Hepatic stellate cell (primary cell): ENCODE measurements around the gene TOPORS.
"Not testable (repeated sequence)": the region's sequence is repeated elsewhere in the genome, so short reads cannot be mapped to it uniquely, and the experiment has no call there.

Experiments used
- DNase-seq: peaks from one replicate; pipeline ENCODE4 v3.0.0; 2011; ENCODE audit warnings: low spot score

The TOPORS gene

DNA sequence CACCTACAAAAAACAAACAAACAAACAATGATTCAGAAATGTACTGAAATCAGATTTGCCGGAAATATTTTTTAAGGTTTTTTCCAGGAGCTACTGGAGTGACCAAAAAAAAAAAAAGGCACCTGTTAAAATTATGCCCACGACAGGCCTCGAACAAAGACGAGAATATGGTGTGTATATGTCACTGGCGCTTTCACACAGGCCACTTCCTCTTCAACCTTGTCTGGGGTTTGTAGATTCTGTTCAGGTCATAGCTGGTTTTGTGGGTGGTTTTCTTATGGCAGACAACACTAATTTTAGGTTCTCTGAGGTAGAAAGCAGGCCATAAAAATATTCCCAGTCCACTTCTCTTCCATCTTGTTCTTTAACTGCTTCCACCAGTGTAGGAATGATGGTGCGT lies 13.6 kb upstream of the TOPORS start:
- no peak for DNase-seq

DNA sequence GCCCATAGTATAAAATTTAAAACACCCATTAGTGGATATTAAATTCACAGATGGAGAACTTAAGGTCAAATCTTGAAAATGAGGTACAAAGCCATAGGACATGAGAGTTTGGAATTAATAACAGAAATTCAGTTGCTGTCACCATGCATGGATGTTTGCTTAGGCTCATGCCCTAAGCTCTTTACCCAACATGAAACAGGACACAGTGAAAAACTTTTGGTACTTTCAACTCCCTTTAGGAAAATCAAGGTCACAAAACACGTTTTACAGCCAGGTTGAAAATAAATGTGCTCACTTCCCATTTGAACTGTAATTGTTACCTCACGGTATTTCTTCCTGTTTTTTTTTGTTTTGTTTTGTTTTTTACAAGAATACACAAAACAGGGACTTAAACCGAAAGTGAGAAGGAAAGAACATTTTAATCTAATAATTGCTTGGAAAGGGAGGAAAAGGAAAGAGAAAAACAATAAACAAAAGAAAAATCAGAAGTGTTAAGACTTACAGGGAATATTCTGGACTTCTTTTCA lies 6.1 kb upstream of the TOPORS start:
- no peak for DNase-seq

DNA sequence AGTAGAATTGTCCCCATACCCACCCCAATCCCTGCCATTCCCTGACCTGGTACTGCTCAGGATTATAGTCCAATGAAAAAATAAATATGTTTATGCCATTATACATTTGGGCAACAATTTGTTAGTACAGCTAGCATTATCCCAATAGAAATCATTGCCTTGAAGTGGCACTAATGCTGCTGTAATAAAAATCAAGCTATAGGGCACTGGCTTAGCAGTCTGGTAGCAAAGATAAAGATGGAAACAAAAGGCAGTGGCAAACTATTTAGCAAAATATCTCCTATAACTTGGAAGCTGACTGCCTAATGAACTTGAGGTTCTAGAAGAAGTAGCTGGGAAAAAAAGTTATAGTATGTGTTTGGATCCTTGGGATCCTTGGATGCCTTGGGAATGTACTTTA lies 2.2 kb upstream of the TOPORS start:
- no peak for DNase-seq

DNA sequence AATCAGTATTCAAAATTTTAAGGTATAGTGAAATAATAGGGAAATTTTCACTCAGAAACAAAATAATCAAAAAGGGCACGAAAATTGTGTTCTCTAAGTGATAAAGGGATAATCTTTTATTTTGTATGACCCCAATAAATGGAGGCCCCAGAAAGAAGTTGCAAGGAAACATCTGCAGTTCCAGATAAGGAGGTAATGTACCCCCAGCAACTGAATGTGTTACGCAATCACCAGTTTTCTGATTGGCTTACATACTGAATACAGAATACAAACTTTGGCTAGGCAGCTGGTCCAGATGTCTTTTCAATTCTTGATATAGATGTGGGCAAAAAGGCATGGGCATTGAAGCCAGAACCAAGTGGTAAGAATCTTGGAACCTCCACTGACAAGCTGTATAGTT lies 1.7 kb upstream of the TOPORS start:
- DNase-seq: no peak

DNA sequence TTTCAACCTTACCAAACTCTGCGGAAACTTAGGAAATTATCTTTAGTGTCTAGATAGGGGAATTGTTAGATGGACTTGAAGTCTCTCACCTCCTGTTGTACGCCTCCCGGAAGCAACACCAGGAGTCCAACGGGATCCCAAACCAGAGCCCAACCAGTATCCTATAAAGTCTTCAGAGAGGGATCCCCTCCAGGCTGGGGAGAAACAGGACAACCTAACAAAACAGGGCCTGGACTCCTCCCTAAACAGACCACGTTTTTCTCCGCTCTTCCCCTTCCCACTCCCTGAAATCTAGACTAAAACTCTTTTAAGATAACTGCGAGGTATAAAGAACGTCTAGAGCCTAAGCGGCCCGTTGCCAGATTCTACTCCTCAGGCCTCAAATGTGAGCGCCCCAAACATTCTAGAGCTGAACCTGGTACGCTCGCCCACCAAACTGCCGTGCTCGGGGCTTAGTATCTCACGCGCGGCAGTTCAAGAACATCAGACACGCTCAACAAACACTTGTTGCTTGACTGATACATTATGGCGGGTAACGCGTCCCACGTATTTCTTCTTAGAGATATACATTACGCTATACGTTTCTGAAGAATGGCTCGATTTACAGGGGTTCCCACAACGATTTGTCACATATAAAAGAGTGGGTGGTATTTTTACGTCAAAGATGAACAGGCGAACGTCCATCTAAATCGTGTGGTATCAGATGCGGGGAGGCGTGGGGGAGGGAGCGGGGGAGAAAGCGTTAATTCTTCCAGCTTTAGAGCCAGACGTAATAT lies 922 bp downstream of the TOPORS start:
- peak; percentile 55 for DNase-seq

DNA sequence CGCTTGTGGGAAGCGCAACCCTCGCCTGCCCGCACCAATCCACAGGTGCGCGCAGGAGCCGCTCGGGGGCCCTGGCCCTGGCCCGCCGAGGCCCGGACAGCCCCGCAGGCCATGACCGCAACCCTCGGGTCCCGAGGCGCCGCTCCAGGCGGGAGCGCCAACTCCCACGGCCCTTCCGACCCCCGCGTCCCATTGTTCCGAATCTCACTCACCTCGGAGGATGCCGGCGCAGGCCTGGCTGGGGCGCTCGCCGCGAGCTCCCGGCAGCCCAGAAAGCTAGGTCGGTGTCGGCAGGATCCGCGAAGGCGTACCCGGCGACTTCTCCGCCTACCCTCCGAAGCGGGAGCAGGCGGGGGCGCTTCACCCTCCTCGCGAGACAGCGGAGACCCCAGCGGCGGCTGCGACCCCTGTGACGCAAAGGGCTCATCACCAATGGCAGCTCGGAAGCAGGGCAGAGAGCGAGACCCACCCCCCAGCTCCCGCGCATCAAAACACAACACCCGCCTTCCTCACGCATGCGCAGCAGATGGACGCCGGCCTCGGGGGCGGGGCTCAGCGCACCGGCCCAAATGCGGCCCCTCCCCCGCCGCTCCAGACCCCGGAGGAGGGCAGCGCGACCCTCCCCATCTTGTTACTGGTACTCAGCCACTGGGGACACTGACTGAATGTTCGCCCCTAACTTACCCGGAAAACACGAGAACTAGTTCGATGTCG lies 1.7 kb downstream of the TOPORS start:
- peak; percentile 97 for DNase-seq

DNA sequence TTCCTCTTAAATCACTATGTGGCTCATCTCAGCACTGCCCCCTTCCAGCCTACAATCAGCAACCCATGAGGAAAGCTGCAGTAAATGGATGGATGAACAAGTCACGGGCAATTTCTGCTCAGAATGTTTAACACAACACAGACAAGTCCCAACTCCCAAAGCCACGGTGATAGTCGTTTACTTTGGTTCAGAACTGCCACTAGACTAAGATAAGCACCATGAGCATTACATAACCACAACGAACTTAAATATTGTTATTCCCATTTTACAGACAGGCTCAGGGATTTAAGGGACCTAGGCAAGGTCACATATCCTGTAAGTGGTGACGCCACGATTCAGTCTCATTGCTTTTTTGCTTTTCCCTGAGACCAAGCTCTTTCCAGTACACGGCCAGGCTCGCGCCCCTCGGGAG lies 2.2 kb downstream of the TOPORS start:
- peak; percentile 43 for DNase-seq

DNA sequence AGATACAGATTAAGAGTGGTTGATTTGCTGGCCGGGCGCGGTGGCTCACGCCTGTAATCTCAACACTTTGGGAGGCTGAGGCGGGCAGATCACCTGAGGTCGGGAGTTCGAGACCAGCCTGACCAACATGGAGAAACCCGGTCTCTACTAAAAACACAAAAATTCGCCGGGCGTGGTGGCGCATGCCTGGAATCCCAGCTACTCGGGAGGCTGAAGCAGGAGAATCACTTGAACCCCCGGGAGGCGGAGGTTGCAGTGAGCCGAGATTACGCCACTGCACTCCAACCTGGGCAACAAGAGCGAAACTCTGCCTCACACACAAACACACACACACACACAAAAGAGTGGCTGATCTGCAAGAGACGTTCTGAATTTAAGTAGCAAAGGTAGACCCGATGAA lies 4.2 kb downstream of the TOPORS start:
- not testable (repeated sequence) for DNase-seq

DNA sequence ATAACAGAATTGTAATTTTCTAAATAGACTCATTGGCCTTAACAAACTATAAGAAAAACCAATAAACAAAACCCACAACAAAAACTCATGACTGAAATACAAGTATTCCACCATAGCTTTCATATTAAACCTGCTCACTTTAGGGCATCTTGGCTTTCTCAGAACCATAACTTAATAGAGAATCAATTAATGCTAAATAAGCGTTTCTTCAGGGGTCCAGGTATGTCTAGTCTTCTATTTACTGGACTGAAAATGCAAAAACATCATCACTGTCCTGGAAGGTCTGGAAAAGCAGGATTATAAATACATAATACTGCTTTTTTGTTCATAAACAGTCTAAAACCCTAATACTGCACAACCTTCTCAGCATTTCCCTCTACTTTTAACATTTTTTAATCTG lies 6.5 kb downstream of the TOPORS start:
- no peak for DNase-seq

DNA sequence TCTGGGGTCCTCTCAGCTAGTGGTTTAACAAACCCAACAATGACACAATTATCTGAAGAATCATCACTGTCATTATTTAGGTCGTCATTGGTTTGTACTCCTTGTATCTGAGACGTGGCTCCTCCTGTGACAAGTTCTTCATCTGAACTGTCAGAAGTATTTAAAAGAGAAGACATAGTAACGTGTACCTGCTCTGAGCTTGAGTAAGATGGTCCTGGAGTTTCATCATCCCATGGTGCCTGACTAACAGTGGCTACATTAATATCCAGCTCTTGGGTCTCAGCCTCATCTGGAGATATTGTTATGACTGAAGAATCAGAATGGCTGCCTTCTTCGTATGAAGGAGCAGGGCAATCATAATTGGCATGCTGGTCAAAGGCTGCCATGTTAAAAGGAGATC lies 9.3 kb downstream of the TOPORS start:
- DNase-seq: no peak

DNA sequence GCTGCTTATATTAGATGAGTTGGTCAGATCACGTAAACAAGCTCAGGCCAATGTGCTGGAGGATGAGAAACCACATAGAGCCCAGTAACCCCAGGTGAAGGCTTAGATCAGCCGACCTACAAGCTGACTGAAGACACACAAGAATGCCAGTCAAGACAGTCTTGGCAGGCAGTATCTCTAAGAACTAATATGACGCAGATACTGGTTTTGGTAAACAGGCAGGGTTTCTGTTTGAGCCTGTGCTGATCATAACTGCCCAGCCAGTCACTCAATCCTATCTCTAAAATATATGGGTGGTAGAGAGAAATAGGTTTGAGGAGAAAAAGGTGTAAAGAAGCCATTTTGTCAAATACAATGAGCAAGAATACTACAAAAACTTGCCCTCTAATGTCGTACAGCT lies 18.6 kb downstream of the TOPORS start:
- DNase-seq: no peak

DNA sequence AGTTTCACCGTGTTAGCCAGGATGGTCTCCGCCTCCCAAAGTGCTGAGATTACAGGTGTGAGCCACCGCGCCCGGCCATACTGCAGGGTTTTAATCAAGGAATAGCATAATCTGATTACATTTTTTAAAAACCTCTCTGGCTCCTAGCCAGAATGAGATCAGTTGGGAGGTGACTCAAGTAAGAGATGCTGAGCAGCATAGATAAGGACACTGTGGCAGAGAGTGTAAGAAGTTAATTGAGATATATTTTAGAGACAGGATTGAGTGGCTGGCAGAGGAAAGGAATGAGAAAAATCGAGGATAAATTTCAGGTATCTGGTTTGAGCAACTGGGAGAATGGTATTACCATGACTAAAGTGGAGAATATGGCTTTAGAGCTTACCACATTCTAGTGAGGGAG lies 19.1 kb downstream of the TOPORS start:
- no peak for DNase-seq

DNA sequence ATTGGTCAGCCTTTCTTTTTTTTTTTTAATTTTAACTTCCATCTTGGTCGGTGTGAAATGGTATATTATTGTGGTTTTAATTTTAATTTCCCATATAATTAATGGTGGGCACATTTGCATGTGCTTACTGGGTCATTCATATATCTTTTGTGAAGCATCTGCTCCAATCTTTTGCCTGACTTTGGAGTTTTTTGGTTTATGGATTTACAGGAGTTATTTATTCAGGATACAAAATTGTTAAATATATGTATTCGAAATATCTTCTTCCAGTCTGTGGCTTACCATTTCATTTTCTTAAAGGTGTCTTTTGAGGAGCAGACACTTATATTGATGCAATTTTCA lies 25.7 kb downstream of the TOPORS start:
- DNase-seq: no peak

DNA sequence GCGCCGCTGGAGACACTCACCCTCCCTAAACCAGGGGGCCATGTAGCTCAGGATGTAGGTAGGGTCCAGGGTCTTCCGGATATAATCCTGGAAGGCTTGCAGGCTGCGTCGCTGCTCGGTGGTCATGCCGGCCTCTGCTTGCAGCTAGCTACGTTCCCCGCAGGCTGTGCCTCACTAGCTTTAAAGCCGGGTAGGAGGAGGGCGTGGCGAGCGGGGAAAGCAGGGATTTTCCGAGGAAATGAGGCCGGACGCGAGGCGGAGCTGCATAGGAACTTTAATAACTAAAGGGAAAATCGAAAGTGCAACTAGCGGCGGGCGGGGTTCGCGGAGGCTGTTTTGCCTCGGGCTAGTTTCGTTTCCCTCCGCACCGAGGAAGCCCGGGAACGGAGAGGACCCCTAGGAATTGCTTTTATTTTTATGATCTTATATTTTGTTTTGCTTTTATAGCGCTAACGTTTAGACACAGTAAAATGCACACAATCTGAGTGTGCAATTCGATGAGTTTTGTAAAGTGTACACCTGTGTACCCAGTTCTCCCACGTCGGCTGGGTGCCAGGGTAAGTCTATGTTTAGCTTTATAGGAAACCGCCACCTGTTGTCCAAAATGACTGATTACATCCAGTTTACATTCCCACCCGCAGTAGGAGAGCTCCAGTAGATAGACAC lies 26.2 kb downstream of the TOPORS start, which contains the start of gene RIGI:
TSS of gene RIGI (minus strand) at position 156 of the 666 bp plus-strand sequence. CDS start at position 126, 30 bp downstream.
- DNase-seq: peak; percentile 67

DNA sequence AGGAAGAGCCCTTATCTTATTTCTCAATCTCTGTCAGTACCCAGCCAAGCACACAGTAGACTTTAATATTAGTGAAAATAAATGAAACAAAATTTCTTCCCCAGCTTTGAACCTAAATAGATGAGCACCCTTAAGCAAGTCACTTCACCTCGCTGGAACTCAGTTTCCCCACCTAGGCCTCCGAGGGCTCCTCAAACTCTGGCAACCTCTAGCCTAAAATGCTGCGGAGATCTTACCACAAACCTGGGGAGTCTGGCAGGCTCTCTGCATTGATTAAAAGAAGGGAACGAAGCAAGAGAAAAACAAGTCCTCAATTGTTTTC lies 26.7 kb downstream of the TOPORS start:
- no peak for DNase-seq

DNA sequence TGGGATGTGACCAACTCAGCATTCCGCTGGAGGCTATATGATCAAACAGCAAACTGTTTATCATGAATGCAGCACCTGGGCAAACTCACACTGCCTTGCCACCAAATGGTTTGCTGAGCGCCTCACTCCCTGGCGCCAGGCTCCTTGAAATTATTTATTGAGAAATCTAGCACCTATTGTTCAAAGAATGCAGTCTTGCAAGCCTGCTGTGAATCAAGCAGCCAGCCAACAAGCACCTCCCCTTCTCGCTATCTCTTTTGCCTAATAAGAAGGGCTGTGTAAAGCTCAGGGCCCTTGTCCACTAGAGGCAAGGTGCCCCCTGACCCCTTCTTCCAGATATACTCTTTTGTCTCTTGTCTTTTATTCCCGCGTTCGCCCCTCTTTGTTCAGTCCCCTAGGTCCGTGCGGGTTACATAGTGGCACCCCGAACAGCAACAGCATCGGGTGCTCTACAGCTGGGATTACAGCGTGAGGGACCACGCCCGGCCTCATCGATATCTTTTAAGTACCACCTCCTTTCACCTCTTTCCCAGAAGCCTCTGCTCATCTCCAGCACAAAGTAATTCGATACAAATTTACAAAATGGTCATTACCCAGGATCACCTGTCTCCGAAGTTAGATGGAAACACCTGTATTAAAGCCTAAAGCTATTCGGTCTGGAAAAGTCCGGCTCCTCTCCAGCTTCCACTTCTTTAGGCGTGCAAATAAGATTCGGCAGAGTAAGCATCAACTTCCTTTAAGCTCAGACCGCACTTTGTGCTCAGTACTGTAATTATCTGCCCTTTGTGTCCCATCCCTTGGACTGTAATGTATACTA lies 27.3 kb downstream of the TOPORS start:
- DNase-seq: no peak

DNA sequence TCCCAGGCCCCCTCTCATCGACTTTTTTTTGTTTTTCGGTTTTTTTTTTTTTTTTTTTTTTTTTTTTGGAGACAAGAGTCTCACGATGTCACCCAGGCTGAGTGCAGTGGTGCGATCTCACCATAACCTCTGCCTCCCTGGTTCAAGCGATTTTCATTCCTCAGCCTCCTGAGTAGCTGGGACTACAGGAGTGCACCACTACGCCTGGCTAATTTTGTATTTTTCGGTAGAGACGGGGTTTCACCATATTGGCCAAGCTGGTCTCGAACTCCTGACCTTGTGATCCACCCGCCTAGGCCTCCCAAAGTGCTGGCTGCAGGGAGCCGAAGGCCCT lies 27.9 kb downstream of the TOPORS start:
- not testable (repeated sequence) for DNase-seq

DNA sequence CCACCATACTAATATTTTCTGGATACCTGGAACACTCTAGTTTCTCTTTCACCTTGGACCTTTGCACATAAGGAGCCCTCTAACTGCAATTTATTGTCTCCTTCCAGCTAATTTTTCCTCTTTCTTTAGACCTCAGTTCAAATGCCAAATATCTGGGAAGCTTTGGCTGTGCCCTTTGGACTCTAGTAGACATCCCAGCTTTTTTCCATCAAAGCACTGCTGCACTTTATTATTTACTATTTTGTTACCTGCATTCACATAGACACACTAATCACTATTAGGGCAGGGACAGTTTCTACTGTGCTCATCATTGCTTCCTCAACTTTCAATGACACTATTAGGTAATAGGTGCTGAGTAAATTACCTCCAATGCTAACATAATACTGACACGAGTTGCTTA lies 28.5 kb downstream of the TOPORS start:
- DNase-seq: no peak

DNA sequence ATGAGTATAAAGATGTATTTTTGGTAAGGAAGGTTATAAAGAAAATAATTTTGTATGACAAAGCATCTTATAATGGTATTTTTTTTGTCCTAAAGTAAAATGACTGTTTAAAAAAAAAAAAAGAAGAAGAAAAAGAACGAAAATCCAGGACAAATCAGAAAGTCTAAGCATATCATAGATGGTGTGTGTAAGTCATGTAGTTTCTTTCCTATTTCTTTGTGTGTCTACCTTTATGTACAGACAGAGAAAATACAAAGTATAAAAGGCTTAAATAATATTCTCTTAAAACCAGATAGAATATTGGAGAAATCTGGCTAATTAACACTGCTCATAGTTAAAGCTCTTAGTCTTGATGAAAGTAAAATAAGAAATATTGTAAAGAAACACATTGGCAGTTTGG lies 34.1 kb downstream of the TOPORS start:
- no peak for DNase-seq

DNA sequence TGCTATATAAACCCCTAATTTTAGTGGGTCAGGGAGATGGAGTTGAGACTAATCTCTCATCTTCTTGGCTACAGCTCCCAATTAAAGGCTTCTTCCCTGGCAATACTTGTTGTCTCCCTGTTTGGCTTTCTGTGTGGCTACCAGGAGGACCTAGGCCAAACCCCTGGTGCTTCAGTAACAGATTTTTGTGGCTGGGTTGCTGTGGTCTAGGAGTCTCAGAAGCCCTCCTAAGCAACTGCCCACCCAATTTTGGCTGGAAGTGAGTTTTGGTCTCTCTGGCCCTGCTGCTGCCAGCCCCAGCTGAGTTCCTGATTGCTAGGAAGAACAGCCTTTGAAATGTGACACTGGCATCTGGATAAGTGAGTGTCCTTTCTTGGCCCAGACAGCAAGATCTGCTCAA lies 36.1 kb downstream of the TOPORS start:
- no peak for DNase-seq

DNA sequence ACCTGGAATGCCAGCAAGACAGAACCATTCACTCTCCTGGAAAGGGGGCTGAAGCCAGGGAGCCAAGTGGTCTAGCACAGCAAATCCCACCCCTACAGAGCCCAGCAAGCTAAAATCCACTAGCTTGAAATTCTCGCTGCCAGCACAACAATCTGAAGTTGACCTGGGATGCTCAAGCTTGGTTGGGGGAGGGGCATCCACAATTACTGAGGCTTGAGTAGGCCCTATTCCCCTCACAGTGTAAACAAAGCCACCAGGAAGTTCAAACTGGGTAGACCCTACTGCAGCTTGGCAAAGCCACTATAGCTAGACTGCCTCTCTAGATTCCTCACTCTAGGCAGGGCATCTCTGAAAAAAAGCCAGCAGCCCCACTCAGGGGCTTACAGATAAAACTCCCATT lies 43.7 kb downstream of the TOPORS start:
- DNase-seq: no peak

DNA sequence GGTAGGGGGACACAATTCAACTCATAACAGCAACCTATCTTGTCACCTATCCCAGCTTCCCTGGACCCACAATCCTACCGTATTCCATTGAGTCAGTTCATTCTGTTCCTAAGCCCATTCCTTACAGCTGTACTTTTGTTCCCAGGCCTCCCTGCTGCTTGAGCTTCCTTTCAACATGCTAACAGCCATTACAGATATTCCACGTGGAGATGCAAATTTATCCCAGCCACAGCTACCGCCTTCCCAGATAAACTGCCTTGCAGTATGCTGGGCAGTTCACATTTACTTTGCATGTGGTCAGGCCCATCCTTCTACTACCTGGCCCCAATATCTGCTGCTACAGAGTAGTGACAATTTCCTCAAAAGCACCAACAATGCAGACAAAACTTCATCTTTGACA lies 49.4 kb downstream of the TOPORS start:
- no peak for DNase-seq
